GM21825 (cell line): ENCODE measurements around the gene SLC12A8.

Experiments
- ATAC-seq: cut with Tn5 transposase; IDR thresholded peaks from one replicate; pipeline ENCODE4 v1.9.1; 2021; ENCODE audit warnings: mild to moderate bottlenecking, moderate library complexity; ENCODE audit not compliant: unreplicated experiment

The SLC12A8 gene

GRCh38 chr3:125188955-125189354 is 23.6 kb downstream of the SLC12A8 start:
- no peak for ATAC-seq

- ATAC-seq: no peak
Observed at GRCh38 chr3:125187599-125187910, 25.0 kb downstream of the SLC12A8 start.

DNA sequence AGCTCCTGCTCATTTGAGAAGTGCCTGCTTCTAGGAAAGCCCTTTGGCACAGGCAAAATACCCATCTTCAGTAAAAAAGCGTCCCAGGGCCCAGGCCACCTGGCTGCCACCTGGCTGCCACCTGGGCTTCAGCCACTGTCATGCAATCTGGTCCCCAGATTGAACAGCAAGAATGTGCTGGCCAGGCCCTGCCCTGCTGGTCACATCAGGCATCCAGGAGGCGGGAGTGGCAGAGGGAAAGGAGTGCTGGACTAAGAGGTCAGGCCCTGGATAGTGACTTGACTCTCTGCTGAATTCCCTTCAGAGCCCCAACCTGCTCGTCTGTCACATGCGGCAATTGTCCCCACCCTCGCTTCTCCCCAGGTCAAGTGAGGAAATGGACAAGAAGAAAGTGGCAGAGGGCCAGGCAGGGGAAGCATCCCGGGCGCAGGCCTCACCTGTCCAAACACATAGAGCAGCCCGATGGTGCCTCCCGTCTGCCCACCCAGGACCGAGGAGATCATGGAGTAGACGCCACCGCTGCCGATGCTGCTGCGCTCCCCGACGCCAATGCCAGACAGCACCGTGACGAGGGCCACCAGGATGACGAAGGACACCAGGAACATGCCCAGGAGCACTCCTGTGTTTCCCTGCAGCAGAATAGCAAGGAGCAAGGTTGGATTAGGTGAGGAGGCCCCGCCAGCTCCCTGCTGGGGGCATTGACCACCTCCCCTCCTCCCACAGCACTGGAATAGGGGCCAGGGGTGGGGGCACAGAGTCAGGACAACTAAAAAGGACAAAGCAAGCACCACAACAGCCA is 25.5 kb downstream of the SLC12A8 start:
- no peak for ATAC-seq

DNA sequence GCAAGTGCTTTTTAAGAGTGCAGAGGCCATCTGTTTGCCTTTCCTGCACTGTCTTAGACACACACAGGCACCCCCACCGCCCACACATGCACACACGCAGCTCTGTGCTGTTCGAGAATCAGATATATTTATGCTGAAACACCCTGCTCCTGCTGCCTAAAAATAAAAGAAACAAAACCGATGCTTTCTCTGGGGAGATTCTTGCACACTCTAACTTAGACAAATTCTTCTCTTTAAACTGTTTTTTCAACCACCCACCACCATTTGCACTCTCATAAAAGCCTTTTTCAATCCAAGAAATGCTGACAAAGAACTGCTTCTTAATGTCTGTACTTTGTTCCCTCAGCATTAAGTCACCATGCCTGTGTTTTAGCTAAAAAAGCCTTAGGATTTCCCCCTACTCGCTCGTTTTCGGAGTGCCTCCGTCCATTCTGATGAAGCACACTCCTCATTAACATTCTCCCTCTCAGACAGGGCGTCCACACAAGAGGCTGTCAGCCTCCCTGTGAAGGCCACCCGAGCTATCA is 26.2 kb downstream of the SLC12A8 start:
- ATAC-seq: peak; percentile 53

- no peak for ATAC-seq
Observed at GRCh38 chr3:125185805-125186204, 26.7 kb downstream of the SLC12A8 start.

GRCh38 chr3:125179884-125180240 is 32.7 kb downstream of the SLC12A8 start:
- ATAC-seq: no peak

DNA sequence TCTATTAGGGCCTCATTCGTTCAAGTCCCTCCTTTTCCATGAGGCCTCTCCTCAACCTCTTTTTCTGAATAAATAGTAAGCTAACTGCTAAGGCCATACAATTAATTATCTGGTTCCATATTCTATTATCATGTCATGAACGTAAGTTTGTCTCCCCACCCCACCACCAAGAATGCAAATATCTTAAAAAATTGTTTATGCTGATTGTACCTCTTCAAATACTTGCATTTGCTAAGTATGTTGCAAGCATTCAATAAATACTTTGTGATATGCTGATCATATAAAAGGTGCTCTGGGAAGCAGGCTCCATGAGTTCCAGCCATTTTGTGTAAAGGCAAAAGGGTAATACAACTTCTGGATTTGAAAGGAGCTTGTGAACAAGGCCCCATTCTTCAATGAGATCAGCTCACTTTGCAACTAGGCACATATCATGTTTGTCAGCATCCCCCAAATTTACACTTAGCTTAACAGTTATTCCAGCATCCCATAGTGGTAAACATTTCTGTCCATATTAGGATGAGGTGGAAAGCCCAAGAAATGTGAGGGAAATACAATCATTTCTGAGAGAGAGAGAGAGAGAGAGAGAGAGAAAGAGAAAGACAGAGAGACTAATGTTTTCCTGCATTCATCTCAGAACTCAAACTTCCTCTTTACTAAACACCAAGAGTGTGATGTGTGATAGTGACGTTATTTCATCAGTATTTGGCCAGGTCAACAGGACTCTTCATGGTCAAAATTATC is 33.2 kb downstream of the SLC12A8 start:
- no peak for ATAC-seq

DNA sequence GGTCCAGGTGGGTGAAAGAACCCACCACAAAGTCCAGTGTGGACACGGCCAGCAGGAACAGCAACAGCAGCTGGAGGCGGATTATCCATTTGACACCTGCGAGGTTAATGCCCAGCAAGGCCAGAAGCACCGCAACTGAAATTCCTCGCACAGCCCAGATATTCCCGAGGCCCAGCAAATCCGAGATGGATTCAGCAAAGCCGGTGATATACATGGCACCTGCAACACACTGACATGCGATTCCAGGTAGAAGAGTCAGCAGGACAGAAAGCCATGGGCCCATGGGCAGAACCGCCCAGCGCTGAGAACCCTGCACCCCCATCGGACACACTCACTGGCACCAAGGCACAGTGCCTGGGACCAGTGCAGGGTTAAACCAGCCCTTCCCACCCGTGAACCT is 34.8 kb downstream of the SLC12A8 start:
- ATAC-seq: no peak

- ATAC-seq: no peak
Observed at GRCh38 chr3:125175295-125176078, 37.1 kb downstream of the SLC12A8 start.

GRCh38 chr3:125172346-125172745 is 40.2 kb downstream of the SLC12A8 start:
- no peak for ATAC-seq

GRCh38 chr3:125168711-125169393 is 43.7 kb downstream of the SLC12A8 start:
- no peak for ATAC-seq

GRCh38 chr3:125166599-125167136 is 45.9 kb downstream of the SLC12A8 start:
- no peak for ATAC-seq

DNA sequence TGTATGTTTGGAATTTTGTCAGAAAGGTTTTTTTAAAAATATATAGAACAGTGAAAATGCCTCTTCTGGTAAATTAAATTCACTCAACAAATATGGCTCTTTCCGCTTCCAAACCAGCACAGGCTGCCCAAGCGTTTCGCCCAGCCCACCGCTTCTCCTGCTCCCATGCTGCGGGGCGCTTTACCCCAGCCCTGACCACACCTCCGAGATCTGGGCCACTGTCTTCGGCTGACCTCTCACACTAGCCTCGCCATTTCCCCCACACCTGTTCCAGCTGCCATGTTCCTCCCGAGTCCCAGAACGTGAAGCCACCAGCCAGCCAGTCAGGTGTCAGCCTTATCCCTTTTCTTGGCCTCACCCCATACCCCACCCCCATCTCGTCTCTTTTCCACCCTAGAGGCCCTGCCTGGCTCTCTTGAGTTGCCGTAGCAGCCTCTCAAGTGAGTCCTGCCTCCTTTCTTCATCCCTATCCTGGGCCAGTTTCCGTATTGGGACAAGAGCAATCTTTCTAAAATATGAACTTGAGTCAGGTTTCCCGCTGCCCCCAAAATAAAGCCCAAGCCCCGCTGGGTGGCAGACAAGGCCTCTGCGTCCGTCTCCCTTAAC is 46.5 kb downstream of the SLC12A8 start:
- ATAC-seq: no peak

DNA sequence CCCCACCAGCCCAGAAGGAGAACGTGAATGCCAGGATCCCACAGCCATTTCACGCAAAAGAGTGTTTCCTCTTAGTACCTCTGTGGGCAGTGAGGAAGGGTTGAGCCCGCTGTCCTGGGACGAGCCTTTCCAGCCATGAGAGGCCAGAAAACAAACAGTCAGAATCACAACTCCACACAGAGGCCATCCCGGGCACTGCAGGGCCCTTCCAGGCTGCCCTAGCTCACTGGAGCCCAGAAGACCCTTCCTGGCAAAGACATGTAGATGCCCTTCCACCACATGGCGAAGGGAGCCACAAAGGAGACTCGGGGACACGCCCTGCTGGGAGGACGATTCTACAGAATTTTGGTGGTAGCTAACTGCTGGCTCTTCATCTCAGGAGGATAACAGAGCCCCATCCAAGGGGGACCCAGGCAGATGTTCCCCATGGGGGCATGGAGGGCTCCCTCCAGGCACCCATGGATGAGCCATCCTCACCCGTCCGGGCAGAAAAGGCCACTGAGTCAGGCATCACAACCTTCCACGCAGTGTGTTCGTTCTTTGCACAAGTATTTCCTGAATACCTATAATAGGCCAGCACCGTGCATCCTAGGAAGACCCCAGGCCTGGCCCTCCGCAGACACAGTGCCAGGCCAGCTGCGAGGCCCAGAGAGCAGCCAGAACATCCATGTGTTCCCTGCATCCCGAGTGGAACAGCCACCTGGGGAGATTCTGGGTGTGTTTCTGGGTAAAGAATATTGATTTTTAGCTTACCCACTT is 47.2 kb downstream of the SLC12A8 start:
- no peak for ATAC-seq

DNA sequence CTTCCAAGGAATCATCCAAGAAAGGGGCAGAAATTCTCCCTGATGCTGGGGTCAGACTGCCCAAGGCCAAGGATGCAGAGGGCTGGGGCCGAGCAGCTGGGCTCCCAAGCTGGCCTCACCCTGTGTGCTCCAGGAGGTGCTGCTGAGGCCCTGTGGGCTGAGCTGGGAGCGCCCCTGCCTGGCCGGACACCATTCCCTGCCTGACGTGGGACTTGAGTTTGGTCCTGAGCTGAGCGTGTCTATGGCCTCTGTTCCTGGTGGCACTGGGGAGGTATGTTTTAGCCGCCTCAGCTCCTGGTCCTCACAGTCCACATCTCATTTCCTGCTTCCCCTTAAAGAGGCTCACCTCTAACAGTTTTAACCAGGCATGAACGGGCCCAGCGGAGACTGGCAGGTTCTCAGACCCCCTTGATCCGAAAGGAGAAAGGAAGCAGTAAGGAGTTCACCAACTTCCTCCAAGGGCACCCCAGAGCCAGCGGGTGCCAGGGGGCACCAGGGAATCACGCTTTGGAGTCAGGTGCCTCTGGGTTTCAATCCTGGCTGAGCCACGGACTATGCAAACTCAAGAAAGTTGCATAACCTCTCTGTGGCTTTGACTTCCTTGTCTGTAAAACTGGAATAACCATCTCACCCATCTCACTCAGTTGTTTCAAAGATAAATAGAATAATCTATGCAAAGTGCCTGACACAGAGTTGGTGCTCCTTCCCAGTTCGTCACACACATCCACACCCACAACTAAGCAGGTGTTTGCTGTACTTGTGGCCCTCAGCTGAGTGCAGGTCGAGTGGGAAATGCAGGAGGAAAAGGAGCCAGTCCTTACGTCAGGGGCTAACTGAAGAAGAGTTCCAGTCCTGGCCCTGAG is 48.6 kb downstream of the SLC12A8 start:
- ATAC-seq: no peak

- no peak for ATAC-seq
Observed at GRCh38 chr3:125161607-125162219, 50.8 kb downstream of the SLC12A8 start.

DNA sequence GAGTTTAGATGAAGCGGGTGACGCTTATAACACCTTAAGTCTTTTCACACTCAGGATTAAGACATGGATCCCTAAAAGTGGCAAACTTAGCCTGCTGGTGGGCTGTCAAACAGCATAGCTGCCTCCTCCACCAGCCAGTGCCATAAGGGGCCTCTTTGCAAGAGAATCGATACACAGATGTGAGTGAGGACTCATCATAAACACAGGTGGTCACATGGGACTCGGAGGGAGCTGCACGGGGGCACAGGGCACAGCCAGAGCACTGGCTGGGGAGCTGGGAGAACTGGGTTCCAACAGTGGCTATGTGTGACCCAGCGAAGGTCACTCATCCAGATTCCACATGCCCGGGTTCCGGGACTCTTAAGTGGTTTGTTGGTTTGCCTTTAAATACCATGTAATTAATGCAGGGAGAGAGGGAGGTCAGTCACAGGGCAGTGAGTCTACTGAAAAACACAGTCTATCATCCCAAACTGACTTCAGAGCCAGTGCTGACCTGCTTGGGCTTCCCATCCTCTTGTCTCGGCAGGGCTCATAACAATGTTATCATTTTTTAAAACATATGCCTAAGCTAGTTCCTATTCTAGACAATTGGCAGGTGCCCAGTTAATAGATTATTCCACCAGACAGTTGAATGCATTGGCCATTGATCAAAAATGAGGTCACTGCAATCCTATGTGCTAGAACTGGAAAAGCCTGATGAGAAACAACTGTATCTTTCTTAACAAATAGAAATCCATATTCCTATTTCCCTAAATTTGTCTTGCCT is 51.8 kb downstream of the SLC12A8 start:
- no peak for ATAC-seq
